GM13976 (cell line): ENCODE measurements around the gene RGS21.

Source experiments
- DNase-seq: peaks from one replicate; pipeline ENCODE4 v3.0.0; 2012; ENCODE audit warnings: low spot score
- CTCF ChIP-seq: IDR thresholded peaks from 2 replicates; pipeline ENCODE4 v1.5.1; 2012; ENCODE audit warnings: borderline replicate concordance, mild to moderate bottlenecking; ENCODE audit not compliant: insufficient read depth; ENCODE audit errors: extremely low read depth, missing control alignments, control extremely low read depth
- in situ Hi-C: fragments of 300-500 bp; cut with MboI; formaldehyde crosslinking; loops from one replicate; pipeline ENCODE4 v1.12.0; 2022; ENCODE audit warnings: low sequenced_read_pairs, mixed read lengths, inconsistent platforms; ENCODE audit not compliant: unreplicated experiment

Gene RGS21, protein sequence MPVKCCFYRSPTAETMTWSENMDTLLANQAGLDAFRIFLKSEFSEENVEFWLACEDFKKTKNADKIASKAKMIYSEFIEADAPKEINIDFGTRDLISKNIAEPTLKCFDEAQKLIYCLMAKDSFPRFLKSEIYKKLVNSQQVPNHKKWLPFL

GRCh38 chr1:192316942-192317450, at the start of gene RGS21:
TSS of gene RGS21 (plus strand) at chr1:192316992. CDS start at chr1:192343037, 26,045 bp downstream.
- no peak for DNase-seq
- no peak for TF ChIP-seq CTCF
- in situ Hi-C loops: no loop called here

GRCh38 chr1:192268468-192269052, 48.2 kb upstream of the RGS21 start:
- no peak for DNase-seq
- no peak for TF ChIP-seq CTCF
- in situ Hi-C loops: no loop called here

GRCh38 chr1:192270398-192270797, 46.4 kb upstream of the RGS21 start:
- DNase-seq: no peak
- TF ChIP-seq CTCF: no peak
- in situ Hi-C loops: no loop called here

DNA sequence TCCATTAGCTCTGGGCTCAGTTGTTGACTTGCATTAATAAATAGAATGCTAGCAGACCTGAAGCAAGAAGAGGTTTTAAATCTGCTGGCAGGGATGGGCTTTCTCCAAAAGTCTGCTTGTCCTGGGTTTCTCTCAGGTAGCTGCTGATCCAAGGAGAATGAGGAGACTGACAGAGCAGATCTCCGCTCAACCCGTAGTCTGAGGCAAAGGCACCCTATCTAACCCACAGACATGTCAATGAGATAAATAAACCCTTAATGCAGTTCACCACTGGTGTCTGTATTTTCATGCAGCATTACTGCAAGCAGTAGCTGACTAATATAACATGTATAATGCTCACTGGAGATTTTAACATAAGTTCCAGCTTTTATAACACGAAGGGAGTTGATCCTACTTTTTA, 44.1 kb upstream of the RGS21 start:
- DNase-seq: no peak
- in situ Hi-C loops: no loop called here
- TF ChIP-seq CTCF: no peak

DNA sequence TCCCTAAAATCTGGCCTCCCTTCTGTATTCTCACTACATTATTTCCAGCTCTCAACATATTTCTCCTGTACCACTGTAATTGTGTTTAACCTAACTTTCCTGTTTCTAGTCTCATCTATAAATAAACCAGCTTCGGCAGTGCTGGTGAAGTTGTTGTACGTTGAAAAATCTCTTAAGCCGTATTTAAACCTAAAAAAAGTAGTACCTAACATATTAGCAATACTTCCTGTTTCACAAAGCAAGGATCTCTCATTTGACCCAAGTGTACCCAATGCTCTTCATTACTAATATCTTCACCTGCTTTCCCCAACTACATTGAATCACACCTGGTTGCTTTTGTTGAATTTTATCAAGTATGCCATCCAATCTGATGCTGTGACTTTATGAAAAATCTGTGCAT, 42.2 kb upstream of the RGS21 start:
- in situ Hi-C loops: no loop called here
- TF ChIP-seq CTCF: no peak
- no peak for DNase-seq

DNA sequence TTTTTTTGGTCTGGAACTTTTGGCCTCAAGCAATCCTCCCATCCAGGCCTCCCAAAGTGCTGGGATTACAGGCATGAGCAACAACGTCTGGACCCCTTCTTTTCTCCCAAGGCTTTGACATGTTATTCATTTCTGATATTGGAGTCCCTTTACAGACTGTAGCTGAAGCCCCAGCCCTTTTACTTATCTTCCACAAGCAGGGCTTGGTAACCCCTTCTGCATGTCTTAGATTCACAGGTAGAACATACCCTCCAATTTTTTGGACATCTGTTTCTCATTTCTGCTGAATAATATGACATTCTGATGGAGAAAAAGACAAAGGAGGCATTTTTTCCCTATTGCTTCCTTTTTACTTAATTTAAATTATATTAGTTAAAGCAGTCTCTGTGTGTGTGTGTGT, 39.2 kb upstream of the RGS21 start:
- in situ Hi-C loops: no loop called here

More for the DNA sequence above, 39.2 kb upstream of the RGS21 start:
- TF ChIP-seq CTCF: no peak
- no peak for DNase-seq
